Epithelial cell of esophagus (primary cell): Measurements from ENCODE around the gene PMP22.

Experiments used
- DNase-seq: peaks from one replicate; pipeline ENCODE4 v3.0.0; 2010; ENCODE audit warnings: low read depth
- H3K4me3 ChIP-seq: 2 replicates; pipeline ENCODE4 v1.5.1; 2011; ENCODE audit warnings: mild to moderate bottlenecking, low read length, control low read depth
- CTCF ChIP-seq: IDR thresholded peaks from 2 replicates; pipeline ENCODE4 v1.5.1; 2011; ENCODE audit warnings: low read depth, mild to moderate bottlenecking, low read length, control low read depth, inconsistent platforms; ENCODE audit not compliant: insufficient read depth; ENCODE audit errors: missing control alignments

The PMP22 gene

GRCh38 chr17:15264542-15264941, 584 bp downstream of the PMP22 start:
- no peak for DNase-seq
- no peak for TF ChIP-seq CTCF
- H3K4me3 ChIP-seq, result no peak overlapping the region

- no peak for TF ChIP-seq CTCF
These were observed 1.4 kb downstream of the PMP22 start for GRCh38 chr17:15263680-15264079.

GRCh38 chr17:15263206-15263579, 1.9 kb downstream of the PMP22 start:
- TF ChIP-seq CTCF, result no peak
- H3K4me3 ChIP-seq, result no peak overlapping the region
- no peak for DNase-seq

More at GRCh38 chr17:15263680-15264079, 1.4 kb downstream of the PMP22 start:
- H3K4me3 ChIP-seq, result no peak overlapping the region
- no peak for DNase-seq

GRCh38 chr17:15262291-15263205, 2.6 kb downstream of the PMP22 start:
- no peak overlapping the region for H3K4me3 ChIP-seq
- peak; percentile 27 for DNase-seq
- TF ChIP-seq CTCF, result no peak

GRCh38 chr17:15261802-15262290, 3.3 kb downstream of the PMP22 start:
- H3K4me3 ChIP-seq, result no peak overlapping the region
- no peak for DNase-seq
- TF ChIP-seq CTCF, result no peak

- no peak for DNase-seq
- TF ChIP-seq CTCF, result no peak
- no peak overlapping the region for H3K4me3 ChIP-seq
These were observed 3.8 kb downstream of the PMP22 start for GRCh38 chr17:15261258-15261801.
